GM11168 (cell line): ENCODE measurements around the gene GPC5.

ENCODE experiments used
- in situ Hi-C: fragments of 300-500 bp; cut with MboI; formaldehyde crosslinking; loops from one replicate; pipeline ENCODE4 v1.12.0; 2022; ENCODE audit warnings: low sequenced_read_pairs; ENCODE audit not compliant: unreplicated experiment

Gene GPC5

GRCh38 chr13:92017737-92018136 is 619.3 kb downstream of the GPC5 start:
- in situ Hi-C loops, result no loop called here

GRCh38 chr13:92028695-92029094 is 630.3 kb downstream of the GPC5 start:
- in situ Hi-C loops, result no loop called here

GRCh38 chr13:92029641-92030040 is 631.2 kb downstream of the GPC5 start:
- in situ Hi-C loops, result no loop called here

- in situ Hi-C loops, result no loop called here
These were observed 640.5 kb downstream of the GPC5 start for GRCh38 chr13:92038905-92039304.

GRCh38 chr13:92042522-92042921 is 644.1 kb downstream of the GPC5 start:
- in situ Hi-C loops, result no loop called here

- in situ Hi-C loops, result no loop called here
These were observed 645.9 kb downstream of the GPC5 start for GRCh38 chr13:92044351-92044750.

GRCh38 chr13:92054389-92054788 is 656.0 kb downstream of the GPC5 start:
- in situ Hi-C loops, result no loop called here

- in situ Hi-C loops, result no loop called here
These were observed 676.2 kb downstream of the GPC5 start for GRCh38 chr13:92074658-92075057.

GRCh38 chr13:92097337-92097903 is 699.0 kb downstream of the GPC5 start:
- in situ Hi-C loops, result no loop called here

- in situ Hi-C loops, result no loop called here
These were observed 703.4 kb downstream of the GPC5 start for GRCh38 chr13:92101801-92102200.

- in situ Hi-C loops, result no loop called here
These were observed 705.3 kb downstream of the GPC5 start for GRCh38 chr13:92103689-92104153.

- in situ Hi-C loops, result no loop called here
These were observed 723.9 kb downstream of the GPC5 start for GRCh38 chr13:92122186-92122853.

- in situ Hi-C loops, result no loop called here
These were observed 728.0 kb downstream of the GPC5 start for GRCh38 chr13:92126399-92126798.

GRCh38 chr13:92135509-92135908 is 737.1 kb downstream of the GPC5 start:
- in situ Hi-C loops, result no loop called here

GRCh38 chr13:92136449-92137155 is 738.2 kb downstream of the GPC5 start:
- in situ Hi-C loops, result no loop called here

GRCh38 chr13:92137520-92137919 is 739.1 kb downstream of the GPC5 start:
- in situ Hi-C loops, result no loop called here

- in situ Hi-C loops, result no loop called here
These were observed 745.3 kb downstream of the GPC5 start for GRCh38 chr13:92143766-92144165.

GRCh38 chr13:92150606-92151005 is 752.2 kb downstream of the GPC5 start:
- in situ Hi-C loops, result no loop called here

- in situ Hi-C loops, result no loop called here
These were observed 759.9 kb downstream of the GPC5 start for GRCh38 chr13:92158346-92158745.

GRCh38 chr13:92164822-92165221 is 766.4 kb downstream of the GPC5 start:
- in situ Hi-C loops, result no loop called here

GRCh38 chr13:92172191-92172590 is 773.8 kb downstream of the GPC5 start:
- in situ Hi-C loops, result no loop called here
